Germinal center (tissue), 1 donor: ENCODE results near the gene OR8B3.

Experiments used
- DNase-seq: peaks from one replicate; pipeline ENCODE4 v3.0.0; 2012; ENCODE audit warnings: mixed read lengths, low spot score

Gene OR8B3

DNA sequence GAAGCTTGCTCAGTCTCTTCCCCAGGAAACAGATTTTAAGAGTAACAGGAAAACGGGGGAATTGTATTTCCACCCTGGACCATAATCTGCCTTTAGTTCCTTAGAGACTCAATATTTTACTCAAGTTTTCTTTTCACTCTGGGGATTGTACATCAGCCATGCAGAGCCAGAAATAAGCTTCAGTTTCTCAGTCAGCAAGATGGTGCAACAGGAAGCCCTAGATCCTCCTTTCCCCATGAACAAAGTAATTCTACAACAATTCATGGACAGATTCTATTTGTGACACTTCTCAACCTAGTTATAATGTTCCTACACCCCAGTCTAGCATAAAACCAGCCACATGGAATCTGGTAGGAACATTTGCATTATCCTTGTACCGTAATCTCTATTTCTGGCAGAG is 39.3 kb downstream of the OR8B3 start:
- DNase-seq, result no peak

GRCh38 chr11:124346311-124346955 is 52.4 kb downstream of the OR8B3 start:
- DNase-seq, result no peak
